Embryonic facial prominence (tissue), 1 donor: Measurements from ENCODE around the gene DPCD.
"Not testable (repeated sequence)": the region's sequence is repeated elsewhere in the genome, so short reads cannot be mapped to it uniquely, and the experiment has no call there.

Experiments
- DNase-seq: peaks from one replicate; pipeline ENCODE4 v3.0.0-alpha.2; 2016; ENCODE audit errors: extremely low spot score

DPCD gene

DNA sequence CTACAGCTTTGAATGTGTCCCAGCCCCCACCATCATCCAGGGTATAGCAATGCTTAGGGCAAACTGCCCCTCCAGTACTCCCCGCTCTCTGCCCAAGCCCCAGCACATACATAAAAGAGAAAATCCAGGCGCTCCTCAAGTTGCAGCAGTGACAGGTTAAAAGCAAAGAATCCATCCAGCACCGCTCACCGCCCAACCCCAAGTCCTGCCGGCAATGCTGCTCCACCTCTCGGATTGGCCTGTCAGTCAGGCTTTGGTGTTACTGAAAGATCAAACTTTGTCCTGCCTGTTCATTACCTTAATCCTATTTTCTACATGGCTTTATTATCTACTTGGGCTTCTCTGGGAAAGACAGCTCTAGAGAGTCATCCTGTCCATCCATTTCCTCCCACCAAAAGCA, 31.9 kb downstream of the DPCD start:
- no peak for DNase-seq

DNA sequence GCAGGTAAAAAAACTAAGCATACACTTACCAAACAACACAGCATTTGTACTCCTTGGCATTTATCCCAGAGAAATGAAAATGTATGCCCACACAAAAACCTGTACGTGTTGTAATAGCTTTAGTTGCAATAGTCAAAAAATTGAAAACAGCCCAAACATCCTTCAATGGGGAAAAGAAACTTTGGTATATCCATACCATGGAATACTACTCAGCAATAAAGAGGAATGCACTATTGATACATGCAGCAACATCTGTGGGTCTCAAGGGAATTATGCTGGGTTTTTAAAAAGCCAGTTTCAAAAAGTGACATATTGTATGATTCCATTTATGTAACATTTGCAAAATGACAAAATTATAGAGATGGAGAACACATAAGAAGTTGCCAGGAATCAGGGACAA, 35.4 kb downstream of the DPCD start:
- no peak for DNase-seq

DNA sequence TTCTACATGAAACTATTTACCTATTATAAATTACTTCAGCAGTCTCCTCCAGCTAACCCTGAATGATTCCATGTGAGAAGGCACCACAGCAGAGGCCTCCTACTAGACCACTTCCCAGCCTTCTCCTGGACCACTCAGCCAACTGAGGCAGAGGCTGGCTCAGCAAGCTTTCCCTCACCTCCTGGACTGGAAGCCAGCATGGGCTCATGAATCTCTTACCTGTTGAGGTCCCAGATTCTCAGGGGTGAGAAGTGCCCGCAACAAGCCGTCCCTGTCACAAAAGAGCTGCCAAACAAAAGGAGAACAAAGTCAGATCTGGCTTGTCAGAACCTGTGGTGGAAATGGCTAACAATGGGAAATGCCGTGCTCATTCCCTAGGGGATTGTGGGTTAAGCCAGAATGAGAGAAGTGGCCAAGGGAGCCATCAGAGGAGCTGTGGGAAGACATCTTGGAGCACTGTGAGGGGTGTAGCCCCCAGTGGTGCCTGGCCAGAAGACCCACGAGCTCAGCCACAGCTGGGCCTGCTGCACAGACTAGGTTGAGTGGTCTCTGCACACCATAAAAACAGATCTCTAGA, 36.5 kb downstream of the DPCD start:
- no peak for DNase-seq

DNA sequence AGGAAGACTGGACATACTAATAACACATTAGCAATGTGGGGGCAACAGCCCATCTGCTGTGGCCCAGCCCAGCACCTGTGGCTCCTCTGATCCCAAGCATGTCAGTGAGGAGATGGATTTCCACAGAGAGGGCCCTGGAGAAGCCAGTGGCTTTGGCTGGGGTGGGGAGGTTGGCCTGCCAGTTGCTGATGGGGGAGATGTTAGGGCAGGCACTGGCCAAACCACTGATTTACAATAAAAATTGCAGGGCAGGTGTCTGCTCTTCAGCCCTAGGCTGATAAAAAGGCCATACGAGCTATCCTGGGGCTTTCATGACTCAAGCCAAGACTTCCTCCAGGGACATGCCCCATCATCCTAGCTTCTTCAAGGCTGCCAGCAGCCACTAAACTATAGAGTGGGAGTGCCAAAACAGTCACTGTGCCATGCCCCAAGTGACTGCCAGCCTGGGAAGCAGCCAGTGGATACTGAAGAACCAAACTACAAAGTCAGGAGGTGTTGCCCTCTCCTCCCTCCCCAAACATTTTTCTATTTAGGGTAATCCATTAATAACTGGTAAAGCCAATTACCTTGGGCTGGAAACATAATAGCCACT, 37.8 kb downstream of the DPCD start:
- no peak for DNase-seq

DNA sequence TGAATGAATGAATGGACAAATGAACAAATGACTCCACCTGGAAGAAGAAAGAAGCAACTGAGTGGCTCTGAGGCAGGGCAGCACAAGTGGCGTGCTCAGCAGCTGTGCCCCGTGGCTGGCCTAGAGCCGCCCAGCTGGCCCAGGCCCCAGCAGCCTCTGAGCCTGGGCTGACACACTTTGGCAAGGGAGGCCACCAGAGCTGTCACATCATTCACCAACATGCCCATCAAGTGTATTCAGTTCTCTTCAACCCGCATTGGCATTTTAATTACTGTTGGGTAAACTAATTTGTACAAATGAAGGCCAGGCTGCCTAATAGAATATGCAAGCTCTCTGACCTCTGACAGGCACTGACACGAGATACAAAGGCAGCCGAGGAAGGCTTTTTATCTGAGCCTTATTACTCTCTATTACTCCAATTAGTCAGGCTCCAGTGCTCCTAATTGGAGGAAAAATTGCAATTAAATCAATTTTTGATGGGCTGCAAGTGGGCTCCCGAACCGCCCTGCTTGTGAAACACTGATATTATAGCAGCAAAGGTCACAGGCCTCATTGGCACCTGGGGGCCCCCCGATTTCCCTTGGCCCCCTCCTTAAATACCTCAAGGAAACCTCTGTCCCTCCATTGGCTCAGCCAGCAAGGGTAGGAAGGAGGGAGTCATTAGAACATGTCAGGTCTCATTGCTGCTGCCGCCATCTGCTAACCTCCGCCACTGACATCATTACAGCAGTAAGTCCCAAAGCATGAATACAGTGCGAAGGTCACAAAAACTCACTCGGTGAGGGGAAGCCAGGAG, 41.9 kb downstream of the DPCD start:
- no peak for DNase-seq

DNA sequence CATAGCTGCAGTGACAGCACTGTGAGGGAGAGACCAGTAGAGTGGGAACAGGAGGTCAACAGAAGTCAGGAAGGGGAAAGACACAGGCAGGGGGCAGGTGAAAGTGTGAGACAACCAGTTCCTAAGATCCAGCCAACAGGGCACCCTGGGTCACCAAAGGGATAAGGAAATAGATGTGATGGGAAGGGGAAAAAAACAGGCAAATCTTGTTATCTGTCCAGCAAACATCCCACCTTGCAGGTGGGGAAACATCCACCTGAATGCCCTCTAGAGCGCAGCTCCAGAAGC, 42.5 kb downstream of the DPCD start:
- no peak for DNase-seq

DNA sequence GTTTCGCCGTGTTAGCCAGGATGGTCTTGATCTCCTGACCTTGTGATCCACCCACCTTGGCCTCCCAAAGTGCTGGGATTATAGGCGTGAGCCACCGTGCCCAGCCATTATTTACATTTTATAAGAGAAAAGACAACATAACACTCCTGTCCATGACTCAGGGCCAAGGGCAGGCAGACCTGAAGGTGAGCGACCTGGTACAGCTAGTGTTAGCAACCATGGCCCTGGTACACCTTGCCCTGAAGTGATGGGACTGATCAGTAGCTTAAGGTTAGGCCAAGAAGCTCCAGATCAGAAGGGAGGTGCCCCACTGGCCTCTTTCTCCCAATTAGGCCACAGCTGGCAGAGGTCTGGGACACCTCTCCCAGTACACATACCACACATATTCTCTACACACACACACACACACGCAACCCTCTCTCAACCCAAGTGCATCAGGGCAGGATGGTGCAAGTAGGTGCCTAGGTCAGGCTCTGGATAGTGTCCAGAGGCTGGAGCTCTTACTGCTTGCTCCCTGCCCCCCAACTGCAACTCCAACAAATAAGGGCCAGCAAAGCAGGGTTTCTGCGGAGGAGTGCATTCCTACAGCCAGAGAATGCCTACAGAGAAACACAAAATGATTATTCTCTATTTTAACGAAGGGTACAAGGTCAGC, 43.8 kb downstream of the DPCD start:
- DNase-seq, result no peak

DNA sequence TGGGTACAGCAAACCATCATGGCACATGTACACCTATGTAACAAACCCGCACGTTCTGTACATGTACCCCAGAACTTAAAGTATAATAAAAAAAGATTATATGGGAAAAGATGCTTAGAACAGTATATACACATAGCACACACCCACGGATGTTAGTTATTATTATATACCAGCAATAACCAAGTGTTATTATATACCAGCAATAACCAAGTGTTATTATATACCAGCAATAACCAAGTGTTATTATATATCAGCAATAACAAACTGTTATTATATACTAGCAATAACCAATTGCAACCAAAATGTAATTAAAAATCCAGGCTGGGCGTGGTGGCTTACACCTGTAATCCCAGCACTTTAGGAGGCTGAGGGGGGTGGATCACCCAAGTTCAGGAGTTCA, 45.4 kb downstream of the DPCD start:
- DNase-seq, result not testable (repeated sequence)

DNA sequence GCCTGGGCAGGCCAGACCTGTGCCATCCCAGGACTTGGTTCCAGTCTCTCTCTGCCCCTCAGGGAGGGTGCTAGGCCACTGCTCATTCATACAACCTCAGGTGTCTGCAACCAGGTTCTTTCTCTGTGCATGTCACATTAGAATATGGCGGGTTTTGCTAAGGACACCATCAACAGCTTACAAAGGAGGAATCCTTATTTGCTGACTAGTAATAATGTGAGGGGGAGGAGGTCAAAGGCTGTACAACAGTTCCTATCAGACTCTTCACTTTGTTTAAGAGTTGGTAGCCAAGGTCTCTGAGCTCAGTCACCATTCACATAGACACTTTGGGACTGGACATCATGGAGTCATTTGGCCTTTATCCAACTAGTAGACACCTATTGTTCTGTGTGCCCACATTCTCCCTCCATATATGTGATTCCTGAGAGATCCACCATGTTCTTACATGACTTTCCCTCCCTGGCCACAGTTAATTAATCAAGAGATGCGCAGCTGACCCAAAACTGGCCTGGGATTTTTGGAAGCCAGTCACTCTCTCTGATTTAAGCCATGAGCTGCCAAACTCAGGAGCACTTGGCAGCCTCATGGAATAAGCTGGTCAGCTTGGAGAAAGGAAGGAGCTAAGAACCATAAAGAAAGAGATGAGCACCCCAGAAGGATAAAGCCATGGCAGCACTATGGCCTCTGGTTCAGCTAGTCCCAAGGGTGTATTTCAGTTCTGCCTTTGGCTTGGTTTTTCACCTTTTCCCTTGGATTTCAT, 51.2 kb downstream of the DPCD start:
- no peak for DNase-seq

DNA sequence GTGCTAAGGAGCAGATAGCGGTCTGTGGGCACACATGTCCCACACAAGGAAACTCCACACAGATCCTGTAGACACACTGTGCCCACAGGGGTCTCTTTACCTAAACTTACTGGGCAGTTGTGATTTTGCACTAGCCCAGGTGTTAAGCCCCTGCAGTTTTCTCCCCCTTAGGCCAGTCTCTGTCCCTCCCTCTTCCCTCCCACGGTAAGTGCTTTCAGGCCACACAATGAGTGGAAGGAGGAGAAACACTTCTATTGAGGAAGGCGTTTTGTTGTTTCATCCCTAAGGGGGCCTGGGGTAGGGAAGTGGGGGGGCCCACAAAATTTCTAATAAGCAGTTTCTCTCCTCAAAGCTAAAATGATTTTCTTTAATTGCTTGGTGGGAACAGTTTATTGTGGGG, 55.4 kb downstream of the DPCD start:
- no peak for DNase-seq

DNA sequence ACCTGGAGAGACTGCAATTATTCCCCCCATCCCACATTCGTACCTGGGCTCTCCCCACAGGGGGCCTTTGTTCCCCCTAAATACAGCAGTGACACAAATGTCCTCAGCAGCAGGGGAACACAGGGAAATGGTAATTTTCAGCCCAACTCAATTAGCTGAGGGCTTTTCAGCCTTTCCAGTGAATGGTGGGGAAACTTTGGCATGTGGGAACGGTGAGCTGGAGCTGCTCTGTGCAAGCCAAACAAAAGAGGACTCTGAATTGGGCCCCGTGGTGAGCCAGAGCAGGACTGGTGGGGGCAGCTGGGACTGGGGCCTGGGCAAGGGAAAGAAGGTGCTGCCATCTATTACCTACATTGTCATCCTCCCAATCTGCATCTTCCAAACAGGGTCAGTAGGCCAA, 55.9 kb downstream of the DPCD start:
- no peak for DNase-seq

DNA sequence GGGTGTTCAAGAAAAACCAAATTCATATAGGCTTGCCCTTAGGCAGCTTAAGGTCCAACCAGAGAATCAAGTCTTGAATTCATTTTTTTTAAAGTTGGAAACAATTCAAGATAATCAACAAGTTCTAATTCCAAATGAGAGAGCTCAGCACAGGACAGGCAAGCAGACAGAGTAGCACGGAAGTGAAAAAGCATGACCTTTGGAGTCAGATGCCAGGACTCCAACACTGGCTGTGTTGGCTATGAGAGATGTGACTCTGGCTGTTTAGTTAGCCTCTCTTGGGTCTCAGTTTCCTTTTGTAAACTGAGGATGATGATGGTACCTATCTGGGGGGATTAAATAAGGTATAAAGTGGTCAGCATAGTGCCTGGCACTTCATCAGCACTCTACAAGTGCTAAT, 57.5 kb downstream of the DPCD start:
- DNase-seq, result no peak

DNA sequence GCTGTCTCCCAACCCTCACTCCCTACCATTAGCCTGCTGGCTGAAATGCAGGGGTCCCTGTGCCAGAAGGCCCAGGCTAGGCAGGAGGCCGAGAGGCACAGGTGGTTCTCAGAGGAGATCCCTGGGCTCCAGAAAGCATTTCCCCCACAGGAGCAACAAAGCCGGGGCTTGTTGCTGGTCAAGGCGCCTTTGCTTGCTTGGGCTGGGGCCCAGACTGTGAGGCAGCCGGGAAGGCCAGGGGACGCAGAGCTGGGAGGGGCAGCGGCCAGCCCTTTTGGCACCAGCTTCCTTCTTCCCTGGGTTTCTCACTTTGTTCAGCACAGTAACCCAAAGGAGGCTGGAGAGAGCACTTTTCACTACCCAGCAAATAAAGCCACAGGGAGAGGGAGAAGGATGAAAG, 58.2 kb downstream of the DPCD start:
- no peak for DNase-seq

DNA sequence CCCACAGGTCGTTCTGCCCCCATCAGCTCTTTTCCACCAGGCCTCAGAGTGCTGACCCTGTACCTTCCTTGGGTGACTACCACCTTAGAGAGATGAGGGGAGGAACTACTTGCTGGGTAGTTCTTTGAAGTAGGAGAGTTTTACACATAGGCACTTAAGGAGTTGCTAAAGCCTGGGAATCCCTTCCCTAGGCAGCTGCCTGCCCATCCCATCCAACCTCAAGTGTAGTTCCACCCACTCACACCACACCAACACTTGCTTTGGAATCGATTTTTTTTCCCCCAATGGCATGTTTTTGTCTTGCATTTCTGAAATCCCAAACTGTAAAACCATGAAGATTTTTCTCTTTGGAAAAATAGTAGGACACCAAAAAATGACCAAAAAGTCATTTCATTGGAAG, 59.1 kb downstream of the DPCD start:
- DNase-seq, result no peak

DNA sequence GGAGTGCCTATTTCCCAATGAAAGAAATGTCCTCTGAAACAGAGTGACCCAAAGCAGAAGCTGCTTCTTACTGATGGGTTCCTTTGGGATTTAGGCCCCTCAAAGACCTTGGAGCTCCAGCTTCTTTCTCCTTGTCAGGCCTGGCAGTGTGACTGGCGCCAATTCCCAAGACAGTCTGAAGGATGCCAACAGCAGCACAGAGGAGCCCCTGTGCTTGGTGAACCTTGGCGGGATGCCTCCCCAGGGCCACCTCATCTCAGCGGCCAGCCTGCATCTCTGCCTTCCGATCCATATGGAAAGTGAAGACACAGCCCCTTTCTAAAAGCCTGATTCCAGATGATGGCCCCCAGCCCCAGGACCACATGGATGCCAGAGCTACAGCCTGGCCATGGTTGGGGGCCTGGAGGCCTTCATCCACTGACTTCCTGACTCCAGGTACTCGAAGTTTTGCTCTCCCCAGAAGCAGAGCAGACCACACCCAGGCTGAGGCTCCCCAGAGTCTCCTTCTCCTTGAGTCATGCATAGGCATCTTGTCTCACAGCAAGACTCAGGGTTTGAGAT, 61.5 kb downstream of the DPCD start:
- no peak for DNase-seq

DNA sequence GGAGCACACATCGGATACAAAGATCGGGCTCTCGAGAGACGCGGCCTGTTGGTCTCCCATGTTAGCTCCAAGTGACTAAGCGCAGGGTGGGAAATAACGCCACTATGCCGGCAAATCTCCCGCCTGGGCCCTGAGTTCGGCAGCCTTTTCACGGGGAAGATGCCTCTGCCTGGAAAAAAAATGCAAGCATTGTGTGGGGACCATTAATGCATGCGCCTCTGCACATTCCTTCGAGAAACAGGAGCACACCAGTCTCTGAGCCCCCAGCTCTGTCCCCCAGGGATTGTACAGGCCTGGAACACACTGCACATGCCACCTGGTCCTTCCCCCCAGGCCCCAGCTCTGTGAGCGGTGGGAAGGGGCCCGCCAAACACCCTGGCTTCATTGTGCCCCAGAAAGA, 62.7 kb downstream of the DPCD start:
- DNase-seq, result no peak

DNA sequence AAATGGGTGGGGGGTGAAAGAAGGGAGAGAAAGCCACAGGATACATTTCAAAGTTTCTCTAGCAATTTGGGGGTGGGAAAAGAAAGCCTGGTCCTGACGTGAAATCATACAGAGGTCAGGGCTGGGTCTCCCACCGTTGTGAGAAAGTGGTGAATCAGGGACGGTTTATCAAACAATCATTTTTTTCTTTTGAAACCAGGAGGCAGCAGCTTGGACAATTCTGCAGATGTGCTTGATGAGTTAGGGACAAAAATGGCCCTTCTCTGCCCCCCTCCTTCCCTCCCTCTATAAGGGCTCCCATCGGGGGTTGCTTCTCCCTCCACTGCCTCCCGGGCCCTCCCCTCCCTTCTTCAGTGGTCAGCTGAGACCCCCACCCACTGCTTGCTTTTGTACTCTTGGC, 63.2 kb downstream of the DPCD start:
- DNase-seq, result no peak

DNA sequence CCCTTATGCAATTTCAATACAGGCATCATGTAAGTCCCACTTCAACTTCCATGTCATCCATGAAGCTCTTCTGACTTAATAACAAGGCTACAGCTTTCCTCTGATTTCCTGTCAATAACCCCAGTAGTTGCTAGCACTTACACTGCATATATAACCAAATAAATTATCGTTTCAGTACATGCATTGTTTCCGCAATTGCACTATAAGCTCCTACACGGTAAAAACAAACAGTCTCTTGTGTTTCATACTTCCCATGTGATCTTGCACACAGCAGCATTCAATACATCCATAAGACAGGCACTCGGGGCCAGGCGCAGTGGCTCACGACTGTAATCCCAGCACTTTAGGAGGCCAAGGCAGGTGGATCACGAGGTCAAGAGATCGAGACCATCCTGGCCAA, 65.4 kb downstream of the DPCD start:
- DNase-seq, result no peak

DNA sequence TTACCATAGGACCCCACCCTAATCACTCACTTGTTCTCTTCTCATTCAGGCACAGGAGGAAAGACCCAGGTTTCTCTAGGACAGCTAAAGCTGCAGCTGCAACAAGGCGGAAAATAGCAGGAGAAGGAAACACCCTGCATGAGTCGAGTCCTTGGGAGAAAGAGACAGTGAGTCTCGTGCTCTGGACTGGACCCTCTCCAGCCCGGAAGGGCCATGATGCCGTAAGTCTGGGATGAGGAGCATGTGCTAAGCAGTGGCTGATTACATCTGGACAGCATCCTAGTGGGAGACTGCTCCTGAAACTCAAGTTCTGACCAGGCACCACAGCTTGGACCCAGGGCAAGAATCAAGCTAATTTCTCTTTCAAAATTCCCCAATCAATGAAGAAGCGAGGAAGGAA, 67.4 kb downstream of the DPCD start:
- DNase-seq, result no peak

DNA sequence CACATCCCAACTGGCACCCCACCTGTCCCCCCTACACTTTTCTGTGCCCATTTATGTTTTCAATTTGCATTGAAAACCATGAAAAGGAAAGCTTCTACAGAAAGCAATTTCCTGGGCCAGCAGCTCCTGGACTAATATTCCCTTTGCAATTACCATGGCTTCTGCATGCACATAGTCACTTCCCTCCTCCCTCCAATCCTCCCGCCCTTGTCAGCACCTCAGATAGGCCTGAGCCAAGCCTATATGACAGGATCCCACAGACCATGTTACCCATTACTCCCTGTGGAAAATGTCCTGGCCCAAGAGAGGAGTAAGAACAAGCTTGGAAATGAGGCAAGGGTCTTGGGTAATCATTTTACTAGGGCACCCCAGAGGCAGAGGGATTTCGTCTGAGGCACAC, 68.8 kb downstream of the DPCD start:
- no peak for DNase-seq

DNA sequence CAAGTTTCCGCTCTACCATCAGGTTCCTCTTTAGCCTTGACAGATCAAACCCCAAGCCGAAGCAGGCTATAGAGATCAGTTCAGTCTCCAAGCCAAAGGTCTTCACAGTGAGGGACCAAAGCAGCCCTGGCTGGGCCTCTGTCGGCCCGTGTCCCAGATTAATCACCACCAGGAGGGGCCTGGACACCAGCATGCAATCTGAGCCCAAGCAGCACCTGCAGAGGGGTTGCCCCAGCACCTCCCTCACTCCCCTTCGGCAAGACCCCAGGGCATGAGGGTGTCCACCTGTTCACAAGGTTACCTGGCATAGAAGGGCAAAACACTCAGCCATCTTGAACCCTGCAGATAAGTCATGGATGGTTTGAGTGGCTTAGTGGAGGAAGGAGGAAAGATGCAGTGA, 70.9 kb downstream of the DPCD start:
- DNase-seq, result no peak
